NOMO-1 (cell line): ENCODE measurements around the gene NACC2.
"Not testable (repeated sequence)": the region's sequence is repeated elsewhere in the genome, so short reads cannot be mapped to it uniquely, and the experiment has no call there.

Experiments used
- DNase-seq, 2 experiments: peaks; one replicate each; lab custom pipeline; 2025; ENCODE audit not compliant: unreplicated experiment in 2 of 2; lab: John Stamatoyannopoulos, UW

The NACC2 gene

DNA sequence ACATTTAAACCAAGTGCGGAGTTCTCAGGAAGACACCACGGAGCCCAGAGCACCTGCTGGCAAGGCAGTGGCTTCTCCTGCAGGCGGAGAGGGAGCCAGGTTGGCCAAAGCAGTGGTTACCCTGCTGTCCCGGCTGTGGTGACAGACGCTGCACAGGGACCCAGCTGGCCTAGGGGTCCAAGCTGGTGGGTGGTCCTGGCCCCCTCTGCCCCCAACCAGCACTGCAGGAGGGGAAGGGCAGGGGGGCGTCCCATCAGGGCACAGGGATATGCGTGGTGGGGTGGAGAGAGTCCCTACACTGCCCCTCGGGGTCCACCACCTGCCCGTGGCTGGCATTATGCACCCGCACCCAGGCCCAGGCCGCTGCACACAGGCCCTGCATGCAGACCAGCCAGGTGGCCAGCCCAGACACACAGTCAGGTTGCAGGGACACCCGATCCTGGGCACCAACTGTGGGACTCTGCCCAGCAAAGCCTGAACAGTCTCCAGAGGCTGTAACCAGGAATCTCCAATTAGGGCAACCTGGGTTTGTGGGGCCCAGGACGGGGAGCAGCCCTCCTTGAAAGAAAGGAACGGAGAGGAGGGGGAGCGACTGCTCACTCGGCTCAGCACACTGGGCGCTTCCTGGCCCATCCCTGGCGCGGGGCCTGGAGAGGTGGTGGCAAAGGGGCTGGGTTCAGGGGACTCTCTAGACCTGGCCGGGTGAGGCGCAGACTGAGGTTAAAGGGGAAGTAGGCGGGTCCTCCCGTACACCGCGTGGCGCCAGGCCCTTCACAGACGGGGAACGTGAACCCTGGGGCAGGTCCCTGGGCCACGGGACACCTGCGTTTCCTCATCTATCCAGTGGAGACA lies 46.3 kb downstream of the NACC2 start:
- DNase-seq, result peak; percentile 63 to 68

DNA sequence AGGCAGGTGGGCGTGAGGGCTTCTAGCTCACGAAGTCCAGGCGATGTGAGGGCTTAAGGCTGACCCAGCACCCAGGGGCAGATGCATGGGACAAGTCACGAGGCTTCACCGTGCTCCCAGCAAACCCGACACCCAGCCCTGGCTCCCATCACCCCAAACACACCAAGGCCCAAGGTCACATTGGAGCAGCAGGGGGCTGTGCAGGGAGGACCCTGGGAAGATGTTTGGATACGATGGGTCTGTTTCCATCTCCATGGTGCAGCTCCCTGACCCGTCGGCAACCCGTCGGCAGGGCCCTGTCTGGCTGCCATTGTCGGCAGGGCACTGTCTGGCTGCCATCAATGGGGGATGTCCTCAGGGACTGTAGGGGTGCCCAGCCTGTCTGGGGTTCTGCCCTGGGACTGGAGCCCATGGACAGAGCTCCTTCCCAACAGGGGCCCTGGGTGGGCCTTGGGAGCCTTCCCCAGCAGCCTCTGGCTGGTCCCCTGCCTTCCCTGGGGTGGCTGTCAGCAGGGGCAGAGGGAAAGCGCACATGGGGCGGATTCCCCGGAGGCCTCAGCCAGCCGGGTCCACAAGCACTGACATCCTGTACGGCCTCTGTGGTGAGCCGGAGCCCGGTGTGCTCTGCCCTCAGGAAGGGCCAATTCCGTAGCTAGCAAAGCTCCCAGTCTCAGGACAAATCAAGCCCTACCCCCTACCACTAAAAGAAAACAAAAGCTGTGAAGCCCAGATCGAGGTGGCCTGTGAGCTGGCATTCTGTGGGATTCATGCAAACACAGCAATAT lies 47.1 kb downstream of the NACC2 start:
- no peak for DNase-seq

DNA sequence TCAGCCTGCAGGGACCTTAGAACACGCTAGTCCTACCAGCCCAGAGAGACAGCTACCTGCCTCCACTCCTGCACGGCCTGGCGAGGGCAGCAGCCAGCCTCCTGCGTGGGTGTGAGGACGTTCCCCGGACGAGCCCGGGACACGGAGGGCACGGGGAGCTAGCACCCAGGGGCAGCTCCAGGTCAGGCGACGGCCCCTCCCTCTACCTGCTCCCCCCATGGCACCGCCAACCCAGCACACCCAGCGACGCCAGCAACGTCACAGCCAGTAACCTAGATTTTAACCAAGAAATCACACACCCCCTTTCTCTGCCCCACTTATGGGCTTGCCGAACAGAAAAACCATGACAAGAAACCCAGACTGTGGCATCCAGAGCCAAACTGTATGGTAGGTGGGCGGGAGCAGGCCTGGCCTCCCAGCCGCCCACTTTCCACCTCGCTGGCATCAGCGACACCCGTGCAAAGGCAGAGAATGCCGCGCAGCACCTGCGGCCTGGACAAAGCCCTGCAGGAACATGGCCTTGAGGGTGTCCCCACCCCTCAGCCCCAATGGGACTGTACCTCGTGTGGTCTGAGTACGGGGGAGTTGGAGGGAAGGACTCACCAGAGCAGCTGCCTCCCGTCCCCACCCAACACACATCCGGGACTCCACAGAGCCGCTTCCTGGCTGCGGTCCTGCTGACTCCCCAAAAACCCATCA lies 47.9 kb downstream of the NACC2 start:
- no peak for DNase-seq

DNA sequence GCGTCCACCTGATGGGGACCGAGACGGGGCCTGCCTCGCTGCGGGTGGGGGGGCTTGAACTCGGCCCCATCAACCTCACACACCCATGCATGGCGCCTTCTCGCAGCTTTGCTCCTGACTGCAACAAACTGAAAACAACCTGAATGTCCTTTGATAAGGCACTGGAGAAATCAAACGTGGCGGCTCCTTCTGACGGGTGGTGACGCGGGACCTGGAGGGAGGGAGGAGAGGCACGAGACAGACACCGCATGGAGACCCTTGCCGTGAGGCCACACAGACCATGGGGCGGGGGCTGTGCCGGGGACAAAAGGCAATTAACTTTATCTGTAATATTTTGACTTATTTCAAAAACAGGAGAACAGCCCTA lies 48.6 kb downstream of the NACC2 start:
- DNase-seq, result peak in 1 of 2 experiments; percentile 48

DNA sequence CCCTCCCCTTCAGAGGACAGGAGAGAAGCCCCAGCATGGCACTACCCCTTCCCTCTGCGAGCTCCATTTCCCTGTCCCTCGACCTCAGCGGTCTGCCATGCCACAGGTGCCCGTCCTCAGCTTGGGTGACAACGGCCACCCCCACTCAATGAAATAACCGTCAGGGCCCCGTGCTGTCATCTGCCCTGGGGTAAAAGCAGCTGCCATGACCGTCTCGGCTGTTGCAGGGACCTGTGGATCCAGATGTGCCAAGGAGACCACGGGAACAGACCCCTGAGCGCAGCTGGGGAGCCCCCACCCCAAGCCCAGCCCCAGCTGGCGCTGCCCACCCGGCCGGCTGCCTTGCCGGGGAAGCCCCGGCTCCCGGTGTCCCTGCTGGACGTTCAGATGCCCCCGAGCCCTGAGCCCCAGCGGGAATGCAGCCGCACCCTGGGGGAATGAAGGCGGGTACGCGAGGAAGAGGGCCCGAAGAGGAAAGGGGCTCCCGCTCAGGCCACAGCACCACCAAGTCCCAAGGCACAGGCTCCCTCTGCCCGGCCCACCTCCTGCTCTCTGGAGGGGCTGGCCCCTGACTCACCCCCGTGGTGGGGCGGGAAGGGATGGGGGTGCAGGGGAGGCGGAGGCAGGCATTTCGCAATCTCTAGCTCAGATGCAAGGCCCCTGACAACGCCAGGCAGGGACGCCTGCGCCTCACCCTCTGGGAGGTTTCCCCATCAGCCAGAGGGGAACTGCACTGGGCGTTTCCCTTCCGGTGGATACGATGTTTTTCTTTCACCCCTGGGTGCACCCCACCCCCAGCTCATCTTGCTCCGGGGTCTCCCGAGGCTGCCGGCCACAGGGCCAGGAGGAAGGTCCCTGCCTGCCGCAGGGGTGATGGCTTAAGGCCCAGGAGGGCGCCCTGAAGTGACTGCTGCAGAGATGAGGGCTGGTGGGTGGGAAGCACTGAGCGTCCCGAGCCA lies 49.2 kb downstream of the NACC2 start:
- peak; percentile 91 to 94 for DNase-seq

DNA sequence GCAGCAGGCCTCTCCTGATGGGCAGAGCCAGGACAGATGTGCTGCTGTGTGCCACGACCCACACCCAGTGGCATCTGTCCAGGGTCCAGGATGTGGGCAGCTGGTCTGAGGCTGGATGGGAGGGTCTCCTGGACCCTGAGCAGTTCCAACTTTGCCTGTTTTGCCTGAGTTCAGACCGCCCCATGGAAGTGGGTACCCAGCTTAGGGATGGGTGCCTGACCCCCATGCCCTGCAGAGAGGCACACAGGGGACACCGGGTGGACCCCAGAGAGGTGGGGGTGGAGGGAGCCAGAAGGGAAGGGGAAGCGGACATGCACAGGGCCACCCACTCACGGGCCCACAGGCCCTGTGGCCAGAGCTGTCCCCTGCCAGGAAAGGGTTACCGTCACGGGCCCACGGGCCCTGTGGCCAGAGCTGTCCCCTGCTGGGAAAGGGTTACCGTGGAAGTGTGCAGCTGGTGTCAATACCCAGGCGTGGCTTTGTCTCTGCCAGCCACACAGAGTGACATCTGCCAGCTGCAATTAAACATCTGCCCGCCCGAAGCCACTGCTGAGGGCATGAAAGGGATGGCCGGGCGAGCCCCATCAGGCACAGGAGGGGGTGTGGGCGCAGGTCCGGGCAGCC lies 50.0 kb downstream of the NACC2 start:
- DNase-seq, result no peak

DNA sequence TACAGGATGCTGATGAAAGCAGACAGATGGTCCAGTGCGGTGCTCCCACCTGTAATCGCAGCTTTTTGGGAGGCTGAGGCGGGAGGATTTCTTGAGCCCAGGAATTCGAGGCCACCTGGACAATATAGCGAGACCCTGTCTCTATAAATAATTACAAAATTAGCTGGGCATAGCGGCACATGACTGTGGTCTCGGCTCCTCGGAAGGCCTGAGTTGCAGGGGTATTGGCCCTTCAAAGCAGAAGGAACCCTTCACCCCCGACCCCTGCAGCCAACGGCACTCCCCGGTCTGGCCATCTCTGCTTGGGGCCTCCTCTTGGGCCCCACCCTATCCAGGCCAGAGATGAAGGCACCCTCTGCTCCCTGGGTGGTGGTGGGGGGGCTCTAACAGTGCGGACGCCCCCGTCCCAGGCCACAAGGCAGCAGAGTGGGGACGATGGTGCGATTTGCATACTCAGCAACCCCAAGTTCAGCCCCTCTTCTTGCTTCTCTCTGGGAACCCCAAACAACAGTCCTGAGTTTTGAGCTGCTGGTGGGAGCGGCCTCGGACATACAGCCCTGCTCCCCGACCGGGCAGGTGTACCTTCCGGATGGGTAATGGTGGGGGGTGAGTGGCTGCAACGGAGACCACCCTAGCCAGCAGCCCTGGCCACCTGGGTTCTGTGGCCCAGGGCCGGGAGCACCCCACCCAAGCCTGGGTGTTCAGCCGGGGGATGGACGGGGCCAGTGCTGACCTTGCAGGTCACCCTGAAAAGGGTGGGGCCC lies 50.7 kb downstream of the NACC2 start:
- DNase-seq, result no peak

DNA sequence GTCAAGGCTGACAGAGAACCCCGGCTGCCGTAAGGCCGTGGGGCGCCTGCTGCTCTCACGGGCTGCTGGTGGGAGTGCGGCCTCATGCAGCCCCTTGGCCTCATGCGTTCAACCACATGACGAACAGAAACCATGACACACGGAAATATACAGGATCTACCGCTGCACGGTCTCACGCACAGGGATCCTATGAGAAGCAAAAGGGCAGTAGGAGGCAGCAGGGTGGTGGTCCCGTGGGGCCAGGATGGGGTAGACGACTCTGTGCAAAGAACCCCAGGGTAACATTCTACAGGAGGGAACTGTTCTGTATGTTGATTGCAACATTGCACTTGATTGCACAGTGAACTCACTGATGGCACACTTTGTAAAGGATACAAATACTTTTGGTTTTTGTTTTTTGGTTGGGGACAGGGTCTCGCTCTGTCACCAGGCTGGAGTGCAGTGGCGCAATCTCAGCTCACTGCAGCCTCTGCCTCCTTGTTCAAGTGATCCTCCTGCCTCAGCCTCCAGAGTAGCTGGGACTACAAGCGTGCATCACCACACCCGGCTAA lies 51.6 kb downstream of the NACC2 start:
- peak in 1 of 2 experiments; percentile 75 for DNase-seq

DNA sequence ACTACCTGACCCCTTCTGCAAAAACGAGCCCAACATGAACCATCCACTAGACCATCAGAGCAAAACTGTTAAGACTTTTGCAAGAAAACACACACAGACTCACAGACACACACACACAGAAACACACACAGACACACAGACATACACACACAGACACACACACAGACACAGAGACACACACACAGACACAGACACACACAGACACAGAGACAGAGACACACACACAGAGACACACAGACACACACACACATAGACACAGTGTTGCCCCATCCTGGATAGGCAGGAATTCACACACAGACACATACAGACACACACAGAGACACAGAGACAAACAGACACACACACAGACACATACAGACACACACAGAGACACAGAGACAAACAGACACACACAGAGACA lies 52.5 kb downstream of the NACC2 start:
- DNase-seq, result no peak

DNA sequence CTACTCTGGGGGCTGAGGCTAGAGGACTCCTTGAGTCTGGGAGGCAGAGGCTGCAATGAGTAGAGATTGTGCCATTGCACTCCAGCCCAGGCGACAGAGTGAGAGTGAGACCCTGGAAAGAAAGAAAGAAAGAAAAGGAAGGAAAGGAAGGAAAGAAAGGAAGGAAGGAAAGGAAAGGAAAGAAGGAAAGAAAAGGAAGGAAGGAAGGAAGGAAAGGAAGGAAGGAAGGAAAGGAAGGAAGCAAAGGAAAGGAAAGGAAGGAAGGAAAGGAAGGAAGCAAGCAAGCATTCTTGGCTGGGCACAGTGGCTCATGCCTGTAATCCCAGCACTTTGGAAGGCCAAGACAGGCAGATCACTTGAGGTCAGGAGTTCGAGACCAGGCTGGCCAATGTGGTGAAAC lies 54.2 kb downstream of the NACC2 start:
- DNase-seq, result not testable (repeated sequence)

DNA sequence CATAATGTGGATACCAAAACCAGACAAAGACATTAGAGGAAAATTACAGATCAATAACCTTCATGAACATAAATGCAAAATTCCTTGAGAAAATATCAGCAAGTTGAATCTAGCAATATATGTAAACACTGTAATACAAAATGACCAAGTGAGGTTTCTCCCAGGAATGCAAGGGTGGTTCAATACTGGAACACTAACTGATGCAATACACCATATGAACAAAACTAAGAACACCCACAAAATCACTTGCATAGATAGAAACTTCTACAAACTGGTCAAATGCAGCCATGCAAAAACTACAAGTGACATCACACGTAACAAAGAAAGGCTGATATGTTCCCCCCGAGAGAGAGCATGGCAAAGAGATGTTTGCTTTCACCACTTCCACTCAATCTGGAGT lies 55.6 kb downstream of the NACC2 start:
- no peak for DNase-seq

DNA sequence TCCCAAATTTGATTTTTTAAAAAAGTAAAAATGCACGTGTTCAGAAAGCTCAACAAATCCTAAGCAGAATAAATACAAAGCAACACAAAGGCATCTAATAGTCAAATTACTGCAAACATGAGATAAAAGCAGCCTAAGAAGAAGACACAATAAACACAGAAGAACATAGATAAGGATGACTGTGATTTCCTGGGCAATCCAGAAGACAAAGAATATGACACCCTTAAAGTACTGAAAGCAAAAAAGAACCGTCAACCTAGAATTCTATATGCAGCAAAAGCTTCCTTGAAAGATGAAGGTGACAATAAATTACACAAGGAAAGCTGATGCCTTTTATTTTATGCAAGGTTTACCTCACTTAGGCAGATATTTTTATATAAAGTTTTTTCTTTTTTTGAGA lies 58.2 kb downstream of the NACC2 start:
- DNase-seq, result no peak

DNA sequence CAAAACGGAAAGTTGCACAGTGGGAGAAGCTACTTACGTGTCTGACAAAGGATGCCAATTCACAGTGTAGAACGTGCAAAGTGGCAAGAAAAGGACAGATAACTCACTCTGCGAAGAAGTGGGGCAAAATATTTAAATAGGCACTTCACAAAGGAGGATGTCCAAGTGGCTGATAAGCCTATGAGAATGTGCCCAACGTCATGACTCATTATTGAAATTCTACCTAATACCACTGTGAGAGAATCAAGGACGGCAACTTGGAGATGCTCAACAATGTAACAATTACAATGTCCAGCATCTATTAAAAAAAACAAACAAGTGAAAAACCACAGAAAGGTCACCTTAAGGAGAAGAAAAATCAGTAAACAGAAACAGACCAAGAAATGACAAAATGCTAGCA lies 59.0 kb downstream of the NACC2 start:
- DNase-seq, result no peak

DNA sequence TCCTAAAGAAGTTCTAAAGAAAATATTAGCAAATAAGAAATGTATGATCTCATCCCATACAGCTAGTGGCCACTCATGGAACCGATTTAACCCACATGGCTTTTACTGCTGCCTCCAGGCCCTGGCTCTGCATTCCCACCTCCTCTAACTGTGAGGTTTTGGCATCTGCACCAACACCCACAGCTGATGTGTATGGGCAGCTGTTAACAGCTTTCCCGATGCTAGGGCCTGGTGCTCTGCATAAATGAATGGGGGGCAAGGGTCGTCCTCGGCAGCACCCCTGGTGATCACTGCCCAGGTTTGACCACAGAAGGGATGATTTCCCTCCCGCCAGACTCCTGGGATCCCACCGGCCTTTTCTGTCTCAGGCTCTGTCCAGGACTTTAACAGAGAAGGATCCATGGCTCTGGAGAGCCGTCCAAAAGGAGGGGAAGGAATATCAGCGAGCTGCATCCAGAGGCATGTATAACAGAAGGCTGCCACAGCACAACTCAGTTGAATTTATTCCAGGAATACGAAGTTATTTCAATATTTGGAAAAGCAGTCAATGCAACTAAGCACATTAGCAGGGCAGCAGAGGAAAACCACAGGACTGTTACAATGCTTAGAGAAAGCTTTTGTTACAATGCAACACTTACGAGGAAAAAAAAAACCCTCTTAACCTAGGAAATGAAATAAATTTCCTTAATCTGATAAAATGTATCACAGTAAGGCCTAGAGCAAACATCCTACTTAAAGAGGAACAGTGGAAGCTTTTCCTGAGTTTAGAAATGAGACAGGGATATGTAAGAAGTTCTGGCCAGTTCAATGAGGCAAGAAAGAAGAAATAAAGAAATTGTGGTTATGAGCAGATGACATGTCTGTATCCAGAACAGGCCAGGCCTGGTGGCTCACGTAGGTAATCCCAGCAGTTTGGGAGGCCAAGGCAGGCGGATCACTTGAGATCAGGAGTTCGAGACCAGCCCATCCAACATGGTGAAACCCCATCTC lies 63.1 kb downstream of the NACC2 start:
- DNase-seq, result no peak

DNA sequence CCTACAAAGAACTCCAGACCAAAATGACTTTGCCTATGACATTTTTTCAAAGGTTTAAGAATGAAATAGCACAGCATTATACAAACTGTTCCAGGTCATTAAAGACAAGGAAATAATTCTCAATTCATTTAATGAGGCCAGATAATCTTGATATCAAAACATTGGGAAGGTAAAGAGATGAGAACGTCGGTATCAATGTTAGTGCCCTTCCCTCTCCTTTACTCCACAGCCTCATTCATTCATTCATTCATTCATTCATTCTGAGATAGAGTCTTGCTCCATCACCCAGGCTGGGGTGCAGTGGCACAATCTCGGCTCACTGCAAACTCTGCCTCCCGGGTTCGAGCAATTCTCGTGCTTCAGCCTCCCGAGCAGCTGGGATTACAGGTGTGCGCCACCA lies 64.0 kb downstream of the NACC2 start:
- DNase-seq, result no peak

DNA sequence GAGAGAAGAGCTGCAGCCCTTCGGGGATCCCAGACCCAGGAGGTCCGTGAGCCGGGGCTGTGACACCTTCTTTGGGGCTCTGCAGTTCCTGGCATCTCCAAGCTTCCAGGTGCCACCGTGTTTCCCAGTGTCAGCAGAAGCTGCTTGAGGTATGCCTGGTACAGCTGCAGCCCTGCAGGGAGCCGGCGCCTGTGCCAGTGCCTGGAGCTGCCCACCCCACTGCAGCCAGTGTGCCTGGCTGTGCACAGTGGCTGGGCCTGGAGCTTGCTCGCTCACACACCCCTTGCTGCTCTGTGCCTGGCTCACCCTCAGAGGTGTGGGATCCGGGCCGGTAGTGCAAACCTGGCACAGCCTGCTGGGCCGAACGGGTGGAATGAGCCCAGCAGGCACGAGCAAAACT lies 65.5 kb downstream of the NACC2 start:
- DNase-seq, result no peak

DNA sequence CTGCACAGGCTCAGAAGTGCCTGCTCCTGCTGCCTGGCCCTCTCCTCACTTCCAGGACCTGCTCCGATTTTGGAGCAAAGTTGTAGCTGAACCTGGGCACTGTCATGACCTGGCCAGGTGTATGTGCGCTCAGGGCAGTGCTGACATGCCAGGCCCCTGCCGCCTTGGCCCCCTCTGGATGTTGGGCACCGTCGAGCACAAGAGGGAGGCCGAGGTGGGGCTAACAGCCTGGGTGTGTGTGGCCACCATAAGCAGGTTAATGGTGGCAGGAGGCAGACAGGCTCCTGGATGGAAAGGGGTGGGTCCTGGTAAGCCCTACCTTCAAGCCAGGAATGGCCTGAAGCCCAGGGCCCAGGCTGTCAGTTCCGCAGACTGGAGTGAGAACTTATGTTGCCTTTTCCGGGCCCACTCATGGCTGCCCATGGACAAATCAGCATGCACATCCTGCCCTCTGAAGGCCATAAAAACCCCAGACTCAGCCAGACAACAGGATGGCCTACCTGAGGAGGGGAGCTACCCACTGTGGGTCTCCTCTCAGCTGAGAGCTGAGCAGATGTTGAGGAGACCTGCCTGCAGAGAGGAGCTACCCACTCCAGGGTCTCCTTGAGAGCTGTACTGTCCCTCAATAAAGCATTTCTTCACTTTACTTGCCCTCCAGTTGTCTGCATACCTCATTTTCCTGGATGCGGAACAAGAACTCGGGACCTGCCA lies 66.2 kb downstream of the NACC2 start:
- DNase-seq, result no peak
